SH-SY5Y (cell line): ENCODE results near the gene PTPN7.

Experiments
- GATA2 ChIP-seq: IDR thresholded peaks from 2 replicates; pipeline ENCODE4 v1.6.1; 2011; ENCODE audit warnings: mild to moderate bottlenecking, low read depth, low read length
- GATA3 ChIP-seq: IDR thresholded peaks from 2 replicates; pipeline ENCODE4 v1.6.1; 2011; ENCODE audit warnings: low read depth, mild to moderate bottlenecking, low read length, moderate library complexity

- no peak for TF ChIP-seq GATA2
- TF ChIP-seq GATA3: no peak
Measured at GRCh38 chr1:202145068-202145743, 15.2 kb downstream of the PTPN7 start.
